Measurements from ENCODE around the gene PRR29. TPM values are rescaled to one million over a fixed set of nuclear protein-coding genes. Genes with fewer than 3 reads are reported as not detected.
"Not testable (repeated sequence)": the region's sequence is repeated elsewhere in the genome, so short reads cannot be mapped to it uniquely, and the experiment has no call there.

PRR29 gene
- total and polyA plus RNA-seq, 2 donors (not counting 1 experiment from before 2014, with no cell fraction given): 0.02 to 0.17 TPM

- Histone ChIP-seq H3K9ac (ENCODE audit: insufficient read depth, low read length) (no peak overlapping the region), H3K4me1 (ENCODE audit: control insufficient read depth, extremely low read depth, insufficient read depth, low read length) (peaks cover 2% of the 10 kb centered on the region), H2AFZ (ENCODE audit: low read length) (no peak overlapping the region), H3K4me3 (replicated peaks in 1 of 4; ENCODE audit: control extremely low read depth in 1 of 4, insufficient read depth in 1 of 4, low read depth in 3 of 4, low read length in 4 of 4) (no peak overlapping the region), H3K4me2 (ENCODE audit: extremely low read depth, insufficient read depth, low read length) (no peak overlapping the region), H4K20me1 (ENCODE audit: control insufficient read depth, extremely low read depth, insufficient read depth, low read length) (no peaks in the 10 kb centered on the region), H3K27ac (ENCODE audit: insufficient read depth, low read length) (no peak overlapping the region), H3K9me3 (ENCODE audit: control insufficient read depth, insufficient read depth, low read depth, low read length) (no peaks in the 10 kb centered on the region), H3K36me3 (ENCODE audit: control insufficient read depth, insufficient read depth, low read length) (no peaks in the 10 kb centered on the region), H3K79me2 (ENCODE audit: control insufficient read depth, insufficient read depth, low read length) (no peaks in the 10 kb centered on the region), H3K27me3 (ENCODE audit: control insufficient read depth, insufficient read depth, low read length) (no peaks in the 10 kb centered on the region)
- DNase-seq (ENCODE audit: low read depth in 2 of 2): no peak
- TF ChIP-seq EZH2 (IDR thresholded peaks at IDR 0.05; ENCODE audit: low read length, missing control alignments): no peak
Observed at GRCh38 chr17:64006361-64007088, 8.4 kb downstream of the PRR29 start.

- not testable (repeated sequence) for H2AFZ ChIP-seq (ENCODE audit: low read length); H3K79me2 ChIP-seq (ENCODE audit: control insufficient read depth, insufficient read depth, low read length); H3K9ac ChIP-seq (ENCODE audit: insufficient read depth, low read length); H3K27ac ChIP-seq (ENCODE audit: insufficient read depth, low read length); H3K4me1 ChIP-seq (ENCODE audit: control insufficient read depth, extremely low read depth, insufficient read depth, low read length); H3K4me3 ChIP-seq (replicated peaks in 1 of 4; ENCODE audit: control extremely low read depth in 1 of 4, insufficient read depth in 1 of 4, low read depth in 3 of 4, low read length in 4 of 4); H3K36me3 ChIP-seq (ENCODE audit: control insufficient read depth, insufficient read depth, low read length); H4K20me1 ChIP-seq (ENCODE audit: control insufficient read depth, extremely low read depth, insufficient read depth, low read length); H3K27me3 ChIP-seq (ENCODE audit: control insufficient read depth, insufficient read depth, low read length); DNase-seq (ENCODE audit: low read depth in 2 of 2); H3K9me3 ChIP-seq (ENCODE audit: control insufficient read depth, insufficient read depth, low read depth, low read length); H3K4me2 ChIP-seq (ENCODE audit: extremely low read depth, insufficient read depth, low read length)
Observed at GRCh38 chr17:64007089-64007837, 9.1 kb downstream of the PRR29 start.

- Histone ChIP-seq H3K4me1 (ENCODE audit: control insufficient read depth, extremely low read depth, insufficient read depth, low read length) (peaks cover 2% of the 10 kb centered on the region), H3K9me3 (ENCODE audit: control insufficient read depth, insufficient read depth, low read depth, low read length) (no peaks in the 10 kb centered on the region), H2AFZ (ENCODE audit: low read length) (no peak overlapping the region), H3K79me2 (ENCODE audit: control insufficient read depth, insufficient read depth, low read length) (no peaks in the 10 kb centered on the region), H3K9ac (ENCODE audit: insufficient read depth, low read length) (no peak overlapping the region), H3K36me3 (ENCODE audit: control insufficient read depth, insufficient read depth, low read length) (no peaks in the 10 kb centered on the region), H4K20me1 (ENCODE audit: control insufficient read depth, extremely low read depth, insufficient read depth, low read length) (no peaks in the 10 kb centered on the region), H3K4me3 (replicated peaks in 1 of 4; ENCODE audit: control extremely low read depth in 1 of 4, insufficient read depth in 1 of 4, low read depth in 3 of 4, low read length in 4 of 4) (no peak overlapping the region), H3K4me2 (ENCODE audit: extremely low read depth, insufficient read depth, low read length) (no peak overlapping the region), H3K27ac (ENCODE audit: insufficient read depth, low read length) (no peak overlapping the region), H3K27me3 (ENCODE audit: control insufficient read depth, insufficient read depth, low read length) (no peaks in the 10 kb centered on the region)
- no peak for DNase-seq (ENCODE audit: low read depth in 2 of 2)
- no peak for TF ChIP-seq EZH2 (IDR thresholded peaks at IDR 0.05; ENCODE audit: low read length, missing control alignments)
- TF ChIP-seq CTCF (conservative IDR thresholded peaks at IDR 0.05 in 1 of 2, IDR thresholded peaks at IDR 0.05 in 1 of 2; ENCODE audit: low read depth in 1 of 2, low read length in 2 of 2): no peak
Observed at GRCh38 chr17:64007838-64008282, 9.7 kb downstream of the PRR29 start.

- Histone ChIP-seq H3K27ac (ENCODE audit: insufficient read depth, low read length) (no peak overlapping the region), H3K36me3 (ENCODE audit: control insufficient read depth, insufficient read depth, low read length) (no peaks in the 10 kb centered on the region), H3K9ac (ENCODE audit: insufficient read depth, low read length) (no peak overlapping the region), H3K27me3 (ENCODE audit: control insufficient read depth, insufficient read depth, low read length) (no peaks in the 10 kb centered on the region), H3K4me3 (replicated peaks in 1 of 4; ENCODE audit: control extremely low read depth in 1 of 4, insufficient read depth in 1 of 4, low read depth in 3 of 4, low read length in 4 of 4) (no peak overlapping the region), H3K9me3 (ENCODE audit: control insufficient read depth, insufficient read depth, low read depth, low read length) (no peaks in the 10 kb centered on the region), H2AFZ (ENCODE audit: low read length) (no peak overlapping the region), H3K4me2 (ENCODE audit: extremely low read depth, insufficient read depth, low read length) (no peak overlapping the region), H4K20me1 (ENCODE audit: control insufficient read depth, extremely low read depth, insufficient read depth, low read length) (no peaks in the 10 kb centered on the region), H3K79me2 (ENCODE audit: control insufficient read depth, insufficient read depth, low read length) (no peaks in the 10 kb centered on the region), H3K4me1 (ENCODE audit: control insufficient read depth, extremely low read depth, insufficient read depth, low read length) (peaks cover 2% of the 10 kb centered on the region)
- no peak for DNase-seq (ENCODE audit: low read depth in 2 of 2)
- TF ChIP-seq CTCF (conservative IDR thresholded peaks at IDR 0.05 in 1 of 2, IDR thresholded peaks at IDR 0.05 in 1 of 2; ENCODE audit: low read depth in 1 of 2, low read length in 2 of 2): no peak
Observed at GRCh38 chr17:64008346-64008745, 10.2 kb downstream of the PRR29 start.

Data from fibroblast of lung (primary cell).